NCI-H460 (cell line): ENCODE data around the gene MBP. TPM values are rescaled to one million over a fixed set of nuclear protein-coding genes. Genes with fewer than 3 reads are reported as not detected.

ENCODE experiments used
- DNase-seq: peaks from one replicate; pipeline ENCODE4 v3.0.0-alpha.2; 2016; ENCODE audit warnings: low read depth; ENCODE audit errors: extremely low read depth
- total RNA-seq: library from RNA; depleted of rRNA; stranded (reverse); fragments of >200 nt; shearing (Covaris generic); gene quantifications from 2 replicates; pipeline ENCODE4 v1.2.3, GENCODE V29; 2014

MBP gene
- total RNA-seq, 1 experiment from 2014 or later: 115 TPM

- DNase-seq: no peak
These were observed 43.4 kb downstream of the MBP start for GRCh38 chr18:77088963-77089722.

- no peak for DNase-seq
These were observed 45.0 kb downstream of the MBP start for GRCh38 chr18:77087393-77088141.

GRCh38 chr18:77086656-77087392 lies 45.8 kb downstream of the MBP start:
- no peak for DNase-seq

GRCh38 chr18:77086034-77086433 lies 46.5 kb downstream of the MBP start:
- DNase-seq: no peak

GRCh38 chr18:77084688-77085035 lies 47.9 kb downstream of the MBP start:
- no peak for DNase-seq

GRCh38 chr18:77082316-77082955 lies 50.1 kb downstream of the MBP start:
- DNase-seq: no peak

GRCh38 chr18:77081390-77081778 lies 51.2 kb downstream of the MBP start:
- no peak for DNase-seq

GRCh38 chr18:77079954-77080682 lies 52.5 kb downstream of the MBP start:
- DNase-seq: no peak

GRCh38 chr18:77079088-77079487 lies 53.5 kb downstream of the MBP start:
- no peak for DNase-seq

GRCh38 chr18:77078690-77079070 lies 53.9 kb downstream of the MBP start:
- no peak for DNase-seq

GRCh38 chr18:77077941-77078689 lies 54.5 kb downstream of the MBP start:
- DNase-seq: no peak

- DNase-seq: no peak
These were observed 55.2 kb downstream of the MBP start for GRCh38 chr18:77077401-77077800.

GRCh38 chr18:77076111-77076510 lies 56.5 kb downstream of the MBP start:
- DNase-seq: no peak

GRCh38 chr18:77074431-77074830 lies 58.2 kb downstream of the MBP start:
- no peak for DNase-seq

GRCh38 chr18:77073336-77074093 lies 59.1 kb downstream of the MBP start:
- no peak for DNase-seq

- no peak for DNase-seq
These were observed 60.0 kb downstream of the MBP start for GRCh38 chr18:77072566-77072965.

- DNase-seq: peak; percentile 98
These were observed 60.8 kb downstream of the MBP start for GRCh38 chr18:77071711-77072292.

GRCh38 chr18:77071061-77071460 lies 61.5 kb downstream of the MBP start:
- no peak for DNase-seq

GRCh38 chr18:77070627-77071026 lies 62.0 kb downstream of the MBP start:
- no peak for DNase-seq
